ENCODE measurements around the gene SPCS3.

DNA sequence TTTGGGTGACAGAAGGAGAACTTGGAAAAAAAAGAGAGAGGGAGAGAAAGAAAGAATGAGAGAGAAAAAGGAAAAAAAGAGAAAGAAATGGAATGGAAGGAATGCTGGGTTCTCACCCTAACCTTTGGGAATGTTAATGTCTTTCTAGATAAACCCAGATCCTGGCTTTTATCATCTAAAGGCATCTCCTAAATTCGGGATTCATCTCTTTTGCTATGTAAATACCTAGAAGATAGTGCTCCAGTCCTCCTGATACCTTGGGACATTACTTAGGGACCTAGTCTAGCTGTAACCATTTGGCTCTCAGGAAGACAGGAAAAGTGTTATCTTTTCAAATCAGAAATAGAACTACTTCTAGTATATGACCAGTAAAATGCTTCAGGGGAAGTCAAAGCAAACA, 15.8 kb upstream of the SPCS3 start:
- TF ChIP-seq GATA2 (IDR thresholded peaks at IDR 0.05; ENCODE audit: low read depth, low read length): no peak
- no peak for TF ChIP-seq GATA3 (IDR thresholded peaks at IDR 0.05; ENCODE audit: low read depth, low read length)

All from SH-SY5Y (cell line).